Measurements from ENCODE around the gene ANKRD12.

DNA sequence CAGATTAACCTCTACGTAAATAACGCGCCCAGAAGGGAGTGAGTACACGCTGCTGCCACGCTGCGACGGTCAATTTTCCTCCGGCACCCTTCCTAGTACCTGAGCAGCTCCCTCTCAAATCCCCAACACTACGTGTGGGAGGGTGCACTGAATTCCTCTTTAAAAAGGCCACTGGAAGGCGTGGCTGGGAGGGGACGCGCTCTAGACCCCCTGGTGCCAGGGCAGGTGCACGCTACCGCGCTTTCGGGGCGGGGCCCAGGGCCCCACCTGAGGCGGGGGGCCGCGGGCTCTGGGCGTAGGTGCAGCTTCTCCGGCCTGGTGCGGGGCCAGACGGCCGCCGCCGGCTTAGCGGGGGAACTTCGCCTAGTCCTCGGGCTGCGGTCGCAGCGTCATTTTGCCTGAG, 668 bp upstream of the ANKRD12 start:
- no peak for TF ChIP-seq POLR2A (IDR thresholded peaks at IDR 0.05)
- TF ChIP-seq, protein P1, sequence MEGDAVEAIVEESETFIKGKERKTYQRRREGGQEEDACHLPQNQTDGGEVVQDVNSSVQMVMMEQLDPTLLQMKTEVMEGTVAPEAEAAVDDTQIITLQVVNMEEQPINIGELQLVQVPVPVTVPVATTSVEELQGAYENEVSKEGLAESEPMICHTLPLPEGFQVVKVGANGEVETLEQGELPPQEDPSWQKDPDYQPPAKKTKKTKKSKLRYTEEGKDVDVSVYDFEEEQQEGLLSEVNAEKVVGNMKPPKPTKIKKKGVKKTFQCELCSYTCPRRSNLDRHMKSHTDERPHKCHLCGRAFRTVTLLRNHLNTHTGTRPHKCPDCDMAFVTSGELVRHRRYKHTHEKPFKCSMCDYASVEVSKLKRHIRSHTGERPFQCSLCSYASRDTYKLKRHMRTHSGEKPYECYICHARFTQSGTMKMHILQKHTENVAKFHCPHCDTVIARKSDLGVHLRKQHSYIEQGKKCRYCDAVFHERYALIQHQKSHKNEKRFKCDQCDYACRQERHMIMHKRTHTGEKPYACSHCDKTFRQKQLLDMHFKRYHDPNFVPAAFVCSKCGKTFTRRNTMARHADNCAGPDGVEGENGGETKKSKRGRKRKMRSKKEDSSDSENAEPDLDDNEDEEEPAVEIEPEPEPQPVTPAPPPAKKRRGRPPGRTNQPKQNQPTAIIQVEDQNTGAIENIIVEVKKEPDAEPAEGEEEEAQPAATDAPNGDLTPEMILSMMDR (IDR thresholded peaks at IDR 0.05): no peak

All from Peyer's patch (tissue), 4 donors.